Liver (tissue), 9 donors: ENCODE measurements around the gene SEC22C. TPM values are rescaled to one million over a fixed set of nuclear protein-coding genes. Genes with fewer than 3 reads are reported as not detected.

Experiments used
- DNase-seq: peaks from one replicate; pipeline ENCODE4 v3.0.0-alpha.2; 2017; ENCODE audit warnings: low spot score
- H3K27ac ChIP-seq, 2 donors: one replicate each; pipeline ENCODE4 v1.7.0; 2013; ENCODE audit warnings: inconsistent platforms in 2 of 2, low read length in 2 of 2, control low read depth in 1 of 2, low read depth in 1 of 2, mild to moderate bottlenecking in 1 of 2
- H3K27me3 ChIP-seq, 4 donors: one replicate each; pipeline versions ENCODE4 v1.6.1 to v1.7.0; 2013; ENCODE audit warnings: low read length in 3 of 4, inconsistent platforms in 1 of 4, mild to moderate bottlenecking in 1 of 4, moderate library complexity in 1 of 4; ENCODE audit not compliant: control insufficient read depth in 4 of 4, insufficient read depth in 4 of 4
- H3K36me3 ChIP-seq, 4 donors: one replicate each; pipeline versions ENCODE4 v1.6.1 to v1.7.0; 2013; ENCODE audit warnings: low read length in 3 of 4, mild to moderate bottlenecking in 3 of 4, low read depth in 1 of 4, moderate library complexity in 1 of 4; ENCODE audit not compliant: control insufficient read depth in 4 of 4, insufficient read depth in 3 of 4
- H3K4me1 ChIP-seq, 4 donors: one replicate each; pipeline versions ENCODE4 v1.6.1 to v1.7.0; 2013; ENCODE audit warnings: low read length in 3 of 4, mild to moderate bottlenecking in 3 of 4, moderate library complexity in 1 of 4; ENCODE audit not compliant: control insufficient read depth in 4 of 4, insufficient read depth in 4 of 4
- H3K4me3 ChIP-seq, 3 donors: one replicate each; pipeline versions ENCODE4 v1.6.1 to v1.7.0; 2013; ENCODE audit warnings: low read length in 3 of 3, control low read depth in 1 of 3, low read depth in 1 of 3, mild to moderate bottlenecking in 1 of 3
- H3K9ac ChIP-seq, 2 donors: one replicate each; pipeline ENCODE4 v1.7.0; 2013; ENCODE audit warnings: low read length in 2 of 2, mild to moderate bottlenecking in 2 of 2, moderate library complexity in 2 of 2, control low read depth in 1 of 2, low read depth in 1 of 2
- H3K9me3 ChIP-seq, 4 donors: one replicate each; pipeline versions ENCODE4 v1.6.1 to v1.7.0; 2013; ENCODE audit warnings: low read length in 3 of 4; ENCODE audit not compliant: control insufficient read depth in 4 of 4
- ATF3 ChIP-seq: IDR thresholded peaks from 2 replicates; pipeline ENCODE4 v1.6.1; 2016; ENCODE audit warnings: antibody characterized with exemption
- CTCF ChIP-seq: fragments of 150-350 bp; IDR thresholded peaks from 2 replicates; pipeline ENCODE4 v1.5.1; 2017; ENCODE audit warnings: improper control_type of control experiment, low read depth, low read length; ENCODE audit not compliant: missing input control
- EGR1 ChIP-seq, 2 donors: IDR thresholded peaks; 2 replicates each; pipeline ENCODE4 v1.6.1; 2016 to 2018; ENCODE audit warnings: antibody characterized with exemption in 2 of 2, low read depth in 2 of 2
- FOXA1 ChIP-seq: IDR thresholded peaks from 2 replicates; pipeline ENCODE4 v1.6.1; 2016; ENCODE audit warnings: antibody characterized with exemption
- FOXA2 ChIP-seq: IDR thresholded peaks from 2 replicates; pipeline ENCODE4 v1.6.1; 2016; ENCODE audit warnings: antibody characterized with exemption
- GABPA ChIP-seq, 2 donors: IDR thresholded peaks in 1 of 2; conservative IDR thresholded peaks in 1 of 2; 2 replicates each; pipeline ENCODE4 v1.6.1; 2016; ENCODE audit warnings: antibody characterized with exemption in 2 of 2, mild to moderate bottlenecking in 1 of 2, moderate library complexity in 1 of 2
- HNF4A ChIP-seq, 2 donors: conservative IDR thresholded peaks; 2 replicates each; pipeline ENCODE4 v1.6.1; 2016; ENCODE audit warnings: antibody characterized with exemption in 2 of 2, mild to moderate bottlenecking in 2 of 2
- HNF4G ChIP-seq: IDR thresholded peaks from 2 replicates; pipeline ENCODE4 v1.6.1; 2016; ENCODE audit warnings: antibody characterized with exemption
- NR2F2 ChIP-seq: IDR thresholded peaks from 2 replicates; pipeline ENCODE4 v1.6.1; 2016; ENCODE audit warnings: antibody characterized with exemption
- RAD21 ChIP-seq, 2 donors: IDR thresholded peaks; 2 replicates each; pipeline ENCODE4 v1.6.1; 2016; ENCODE audit warnings: antibody characterized with exemption in 2 of 2, mild to moderate bottlenecking in 2 of 2
- REST ChIP-seq: IDR thresholded peaks from 2 replicates; pipeline ENCODE4 v1.6.1; 2016; ENCODE audit warnings: antibody characterized with exemption, mild to moderate bottlenecking
- RXRA ChIP-seq, 2 donors: IDR thresholded peaks; 2 replicates each; pipeline ENCODE4 v1.6.1; 2017 to 2018; ENCODE audit warnings: antibody characterized with exemption in 2 of 2, mild to moderate bottlenecking in 1 of 2
- YY1 ChIP-seq: IDR thresholded peaks from 2 replicates; pipeline ENCODE4 v1.6.1; 2016; ENCODE audit warnings: antibody characterized with exemption, mild to moderate bottlenecking
- ZBTB33 ChIP-seq: IDR thresholded peaks from 2 replicates; pipeline ENCODE4 v1.6.1; 2016; ENCODE audit warnings: antibody characterized with exemption
- WGBS: extraction: QIAGEN DNeasy Blood & Tissue Kit; methylation state at CpG from one replicate; pipeline ENCODE4 v1.1.7; 2013; 5-methylcytosine and 5-hydroxymethylcytosine counted together
- polyA plus RNA-seq, 2 donors: library from polyadenylated mRNA; stranded (reverse) in 1 of 2; unstranded in 1 of 2; fragments of 200-250 nt in 1 of 2; fragments of >200 nt in 1 of 2; fragmentation: Nextera tagmentation in 1 of 2; extraction: Ambion mirVana in 1 of 2; gene quantifications; one replicate each; pipeline versions ENCODE4 v1.2.1 to v1.2.3, GENCODE V29; 2013 to 2015
- total RNA-seq, 2 donors: library from RNA; depleted of rRNA; stranded (reverse); fragments of >200 nt; gene quantifications; one replicate each; pipeline ENCODE4 v1.2.3, GENCODE V29; 2014
- donor health status: healthy.
- donor health status: healthy.
- donor health status: healthy.
- donor health status: healthy.
- donor health status: healthy.

SEC22C gene
- total and polyA plus RNA-seq, 4 donors, result 14.5 to 48.5 (median 17.8) TPM

DNA sequence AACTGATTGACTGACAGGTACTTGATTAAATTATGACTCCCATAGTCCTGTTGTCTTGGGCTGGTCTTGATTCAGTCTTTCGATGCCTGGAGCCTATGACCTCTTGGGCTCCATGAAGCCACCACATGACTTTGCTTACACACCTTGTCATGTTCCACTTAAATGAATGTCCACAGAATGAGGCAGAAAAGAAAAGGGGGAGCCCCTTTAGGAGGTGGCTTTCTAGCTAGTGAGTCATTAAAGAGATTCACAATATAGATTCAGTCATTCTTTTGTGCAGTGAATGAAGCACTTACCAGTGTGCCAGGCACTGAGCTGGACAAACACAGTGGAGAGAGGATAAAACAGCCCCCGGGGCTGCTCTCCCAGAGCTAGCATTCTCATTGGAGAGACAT is 62.2 kb downstream of the SEC22C start:
- TF ChIP-seq FOXA1, result no peak
- TF ChIP-seq HNF4A (conservative IDR thresholded peaks at IDR 0.05), result no peak
- no peak for TF ChIP-seq ZBTB33
- Histone ChIP-seq H3K4me3 (no peak overlapping the region), H3K36me3 (no peaks in the 10 kb centered on the region), H3K9ac (no peak overlapping the region), H3K27me3 (no peaks in the 10 kb centered on the region), H3K27ac (no peak overlapping the region), H3K9me3 (no peaks in the 10 kb centered on the region), H3K4me1 (peaks cover 0 to 17% (median 8%) of the 10 kb centered on the region in 4 donors)
- 89% methylated on average over 2 of the region's 2 CpGs for WGBS
- DNase-seq, result no peak

- H3K4me1 ChIP-seq, result peaks cover 0 to 17% (median 8%) of the 10 kb centered on the region in 4 donors
- no peak overlapping the region for H3K9ac ChIP-seq
- no peaks in the 10 kb centered on the region for H3K36me3 ChIP-seq
- no peaks in the 10 kb centered on the region for H3K27me3 ChIP-seq
- DNase-seq, result no peak
- WGBS, result 89% methylated on average over 6 of the region's 6 CpGs
- TF ChIP-seq HNF4G (no peak), RAD21 (IDR thresholded peaks at IDR 0.05) (peak in 1 of 2 donors; percentile 34), REST (no peak), FOXA2 (no peak)
- no peak overlapping the region for H3K4me3 ChIP-seq
- H3K27ac ChIP-seq, result no peak overlapping the region
- no peaks in the 10 kb centered on the region for H3K9me3 ChIP-seq
Observed at GRCh38 chr3:42518800-42519567, 62.8 kb downstream of the SEC22C start.

DNA sequence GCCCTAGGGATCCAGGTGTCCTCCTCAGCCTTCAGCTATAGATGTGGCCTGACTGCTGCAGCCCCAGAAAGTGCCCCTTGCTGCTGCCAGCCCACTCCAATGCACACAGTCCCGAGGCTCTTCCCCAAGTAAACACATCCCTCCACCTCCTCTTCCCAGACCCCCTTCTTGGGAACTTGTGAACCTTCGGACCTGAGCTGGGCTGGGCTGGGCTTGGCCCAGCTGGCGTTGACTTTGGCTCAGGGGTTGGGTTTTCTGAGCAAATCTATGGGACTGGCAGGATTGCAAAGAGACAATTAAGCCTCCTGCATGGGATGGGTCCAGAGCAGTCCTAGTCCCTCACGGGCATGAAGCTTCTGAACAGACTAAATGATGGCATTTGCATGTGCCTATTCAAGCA is 64.7 kb downstream of the SEC22C start:
- H3K4me1 ChIP-seq, result peaks cover 0 to 17% (median 8%) of the 10 kb centered on the region in 4 donors
- H3K27me3 ChIP-seq, result no peaks in the 10 kb centered on the region
- no peaks in the 10 kb centered on the region for H3K9me3 ChIP-seq
- DNase-seq, result no peak
- no peaks in the 10 kb centered on the region for H3K36me3 ChIP-seq
- no peak overlapping the region for H3K4me3 ChIP-seq
- TF ChIP-seq FOXA1 (no peak), NR2F2 (no peak), GABPA (IDR thresholded peaks at IDR 0.05 in 1 of 2, conservative IDR thresholded peaks at IDR 0.05 in 1 of 2) (no peak), YY1 (no peak), RXRA (IDR thresholded peaks at IDR 0.05) (no peak), CTCF (no peak), ATF3 (no peak), EGR1 (IDR thresholded peaks at IDR 0.05; ENCODE audit: low read depth in 2 of 2) (no peak), REST (no peak)
- 29% methylated on average over 4 of the region's 4 CpGs for WGBS
- no peak overlapping the region for H3K9ac ChIP-seq
- H3K27ac ChIP-seq, result no peak overlapping the region
